Measurements from ENCODE around the gene DTD2.

Gene DTD2

DNA sequence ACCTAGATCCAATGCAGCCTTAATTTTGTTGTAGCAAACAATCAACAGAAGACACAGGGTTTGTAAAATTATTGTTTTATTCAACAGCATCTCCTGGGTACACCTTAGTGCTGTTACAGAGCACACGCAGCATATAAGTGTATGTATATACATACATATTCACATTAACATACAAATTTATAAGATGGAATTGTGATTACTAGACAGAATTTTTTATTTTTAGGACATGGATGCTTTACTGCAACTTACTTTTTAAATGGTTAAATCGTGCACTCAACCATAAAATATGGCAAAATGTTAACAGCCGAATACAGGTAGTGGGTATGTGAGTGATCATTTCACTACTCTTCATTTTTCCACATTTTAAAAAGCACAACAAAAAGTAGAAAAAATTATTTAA, 53.6 kb downstream of the DTD2 start:
- DNase-seq, result no peak

GRCh38 chr14:31402764-31403439, 54.4 kb downstream of the DTD2 start:
- DNase-seq, result no peak

DNA sequence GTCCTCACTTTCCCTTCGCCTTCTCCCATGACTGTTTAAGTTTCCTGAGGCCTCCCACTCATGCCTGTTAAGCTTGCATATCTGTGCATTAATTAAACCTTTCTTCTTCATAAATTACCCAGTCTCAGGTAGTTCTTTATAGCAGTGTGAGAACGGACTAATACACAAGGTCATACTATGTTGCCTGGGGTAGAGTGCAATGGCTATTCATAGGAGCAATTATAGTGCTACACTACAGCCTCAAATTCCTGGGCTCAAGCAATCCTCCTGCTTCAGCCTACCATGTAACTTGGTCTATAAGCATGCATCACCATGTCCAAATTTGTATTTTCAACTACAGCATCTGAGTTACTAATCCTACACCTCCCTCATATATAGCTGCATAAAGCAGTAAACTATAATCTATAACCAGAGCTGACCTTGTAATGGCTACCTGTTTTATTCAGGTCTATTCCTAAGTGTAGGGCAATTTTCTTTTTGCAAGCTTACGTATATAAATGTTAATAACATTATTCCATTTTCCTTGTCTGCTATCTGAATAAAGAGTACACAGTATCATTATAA, 55.9 kb downstream of the DTD2 start:
- no peak for DNase-seq

DNA sequence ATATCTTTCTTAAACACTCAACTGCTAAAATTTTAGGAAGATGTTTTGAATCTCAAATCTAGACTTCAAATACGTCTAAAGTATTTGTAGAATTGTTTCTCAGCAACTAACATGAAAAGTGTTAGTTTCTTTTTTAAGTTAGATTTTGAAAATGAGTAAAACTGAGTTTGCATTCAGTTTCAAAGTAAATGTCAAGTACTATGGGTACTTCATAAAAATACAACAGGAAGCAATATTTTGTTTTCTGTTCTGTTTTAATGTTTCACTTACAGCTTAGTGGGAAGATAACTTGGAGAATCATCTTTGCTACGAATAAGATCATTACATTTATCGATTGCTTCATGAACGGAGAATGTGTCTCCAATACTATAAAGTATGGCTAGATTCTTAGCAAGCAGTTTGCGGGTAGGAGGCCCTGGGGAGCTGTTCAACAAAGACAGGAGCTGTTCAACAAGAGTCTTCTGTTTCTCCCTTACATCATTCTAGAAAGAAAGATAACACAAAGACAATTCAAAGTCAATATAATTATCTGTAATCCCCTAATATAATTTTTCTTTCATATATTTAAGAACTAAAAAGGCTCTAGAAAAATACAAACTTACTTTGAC, 57.2 kb downstream of the DTD2 start:
- no peak for DNase-seq
